ENCODE results near the gene LRP3.
"Not testable (repeated sequence)": the region's sequence is repeated elsewhere in the genome, so short reads cannot be mapped to it uniquely, and the experiment has no call there.

DNA sequence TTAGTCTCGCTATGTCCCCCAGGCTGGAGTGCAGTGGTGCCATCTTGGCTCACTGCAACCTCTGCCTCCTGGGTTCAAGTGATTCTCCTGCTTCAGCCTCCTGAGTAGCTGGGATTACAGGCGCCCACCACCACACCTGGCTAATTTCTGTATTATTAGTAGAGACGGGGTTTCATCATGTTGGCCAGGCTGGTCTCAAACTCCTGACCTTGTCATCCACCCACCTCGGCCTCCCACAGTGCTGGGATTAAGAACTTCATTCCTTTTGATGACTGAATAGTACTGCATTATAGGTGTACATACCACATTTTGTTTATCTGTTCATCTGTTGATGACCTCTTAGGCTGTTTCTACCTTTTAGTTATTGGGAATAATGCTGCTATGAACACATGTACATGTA lies 41.5 kb upstream of the LRP3 start:
- TF ChIP-seq, protein P1, sequence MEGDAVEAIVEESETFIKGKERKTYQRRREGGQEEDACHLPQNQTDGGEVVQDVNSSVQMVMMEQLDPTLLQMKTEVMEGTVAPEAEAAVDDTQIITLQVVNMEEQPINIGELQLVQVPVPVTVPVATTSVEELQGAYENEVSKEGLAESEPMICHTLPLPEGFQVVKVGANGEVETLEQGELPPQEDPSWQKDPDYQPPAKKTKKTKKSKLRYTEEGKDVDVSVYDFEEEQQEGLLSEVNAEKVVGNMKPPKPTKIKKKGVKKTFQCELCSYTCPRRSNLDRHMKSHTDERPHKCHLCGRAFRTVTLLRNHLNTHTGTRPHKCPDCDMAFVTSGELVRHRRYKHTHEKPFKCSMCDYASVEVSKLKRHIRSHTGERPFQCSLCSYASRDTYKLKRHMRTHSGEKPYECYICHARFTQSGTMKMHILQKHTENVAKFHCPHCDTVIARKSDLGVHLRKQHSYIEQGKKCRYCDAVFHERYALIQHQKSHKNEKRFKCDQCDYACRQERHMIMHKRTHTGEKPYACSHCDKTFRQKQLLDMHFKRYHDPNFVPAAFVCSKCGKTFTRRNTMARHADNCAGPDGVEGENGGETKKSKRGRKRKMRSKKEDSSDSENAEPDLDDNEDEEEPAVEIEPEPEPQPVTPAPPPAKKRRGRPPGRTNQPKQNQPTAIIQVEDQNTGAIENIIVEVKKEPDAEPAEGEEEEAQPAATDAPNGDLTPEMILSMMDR (IDR thresholded peaks at IDR 0.05 in 2 of 3, conservative IDR thresholded peaks at IDR 0.05 in 1 of 3; ENCODE audit: borderline replicate concordance in 1 of 3, insufficient read depth in 1 of 3, low read depth in 2 of 3, low read length in 2 of 3), result not testable (repeated sequence)
- TF ChIP-seq RAD21 (IDR thresholded peaks at IDR 0.05; ENCODE audit: low read depth), result not testable (repeated sequence)

All from HCT116 (cell line).